RPMI8226 (cell line): ENCODE data around the gene E4F1.

Experiments
- DNase-seq: peaks from one replicate; pipeline ENCODE4 v3.0.0-alpha.2; 2015

The E4F1 gene

GRCh38 chr16:2207872-2208271 is 15.5 kb upstream of the E4F1 start:
- DNase-seq, result no peak

- no peak for DNase-seq
These were observed 15.1 kb upstream of the E4F1 start for GRCh38 chr16:2208308-2208707.

GRCh38 chr16:2208772-2209171 is 14.6 kb upstream of the E4F1 start:
- DNase-seq, result no peak

- DNase-seq, result no peak
These were observed 14.0 kb upstream of the E4F1 start for GRCh38 chr16:2209258-2210008.

GRCh38 chr16:2210009-2210332 is 13.4 kb upstream of the E4F1 start:
- no peak for DNase-seq

- DNase-seq, result no peak
These were observed 12.7 kb upstream of the E4F1 start, which contains the start of gene BRICD5 for GRCh38 chr16:2210386-2211365. TSS of gene BRICD5 (minus strand) at chr16:2210863. CDS start at chr16:2210833, 30 bp downstream.

GRCh38 chr16:2211923-2212347 is 11.5 kb upstream of the E4F1 start:
- no peak for DNase-seq

GRCh38 chr16:2212362-2213324 is 10.7 kb upstream of the E4F1 start:
- DNase-seq, result peak; percentile 32

- peak; percentile 54 for DNase-seq
These were observed 9.3 kb upstream of the E4F1 start for GRCh38 chr16:2213817-2214718.

- no peak for DNase-seq
These were observed 8.7 kb upstream of the E4F1 start, which contains the start of gene PGP for GRCh38 chr16:2214719-2214968. TSS of gene PGP (minus strand) at chr16:2214840. CDS start at chr16:2214777, 63 bp downstream.

GRCh38 chr16:2216330-2216729 is 7.1 kb upstream of the E4F1 start:
- no peak for DNase-seq

GRCh38 chr16:2223942-2224486 is 623 bp downstream of the E4F1 start:
- peak; percentile 66 for DNase-seq

GRCh38 chr16:2226245-2226793 is 2.9 kb downstream of the E4F1 start:
- no peak for DNase-seq

GRCh38 chr16:2226918-2227317 is 3.5 kb downstream of the E4F1 start:
- DNase-seq, result no peak

GRCh38 chr16:2228161-2228824 is 4.9 kb downstream of the E4F1 start:
- DNase-seq, result no peak

GRCh38 chr16:2229091-2229490 is 5.7 kb downstream of the E4F1 start:
- DNase-seq, result no peak

GRCh38 chr16:2229632-2230250 is 6.3 kb downstream of the E4F1 start:
- DNase-seq, result no peak

- DNase-seq, result no peak
These were observed 7.0 kb downstream of the E4F1 start for GRCh38 chr16:2230376-2230775.

GRCh38 chr16:2231016-2231931 is 7.9 kb downstream of the E4F1 start:
- no peak for DNase-seq
